Measurements from ENCODE around the gene GLTP.

The GLTP gene

DNA sequence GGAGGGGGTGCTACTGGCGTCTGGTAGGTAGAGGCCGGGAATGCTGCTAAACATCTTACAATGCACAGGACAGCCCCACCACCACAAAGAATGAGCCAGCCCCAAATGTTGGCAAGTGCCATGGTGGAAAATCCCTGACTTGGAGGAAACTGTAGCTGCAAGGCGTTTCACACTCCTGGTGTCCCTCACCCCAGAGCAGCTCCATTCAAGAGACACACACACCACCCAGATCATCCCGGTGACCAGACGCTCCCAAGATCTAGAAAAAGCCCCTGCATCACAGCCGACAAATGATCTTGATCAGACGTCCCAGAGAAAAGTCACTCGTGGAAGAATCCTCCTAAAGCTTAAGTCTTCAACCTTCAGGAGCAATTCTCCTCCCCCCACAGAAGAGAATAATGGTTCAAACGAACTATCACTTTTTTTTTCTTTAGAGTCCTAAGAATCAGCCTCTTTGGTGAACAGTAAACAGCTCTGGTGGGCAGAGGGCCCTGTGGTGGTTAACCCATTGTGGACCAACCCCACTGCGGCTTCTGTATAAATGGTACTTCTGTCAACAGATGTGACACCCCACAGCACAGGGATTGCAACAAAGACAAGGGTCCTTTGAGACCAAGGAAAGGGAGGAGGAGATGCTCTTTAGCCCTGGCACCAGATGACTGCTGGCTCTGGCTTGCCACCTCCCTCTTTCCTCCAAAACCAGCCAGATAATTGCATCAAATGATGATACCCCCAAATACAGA is 2.7 kb downstream of the GLTP start:
- no peak for TF ChIP-seq USF1 (IDR thresholded peaks at IDR 0.05)
- no peak for TF ChIP-seq CREB1 (IDR thresholded peaks at IDR 0.05; ENCODE audit: low read depth)
- no peak for TF ChIP-seq TAF1 (IDR thresholded peaks at IDR 0.05; ENCODE audit: low read depth)
- no peak for TF ChIP-seq TCF12 (IDR thresholded peaks at IDR 0.05; ENCODE audit: low read depth)
- TF ChIP-seq EGR1 (IDR thresholded peaks at IDR 0.05): no peak
- TF ChIP-seq RAD21 (IDR thresholded peaks at IDR 0.05; ENCODE audit: low read depth): no peak
- no peak for TF ChIP-seq TEAD4 (IDR thresholded peaks at IDR 0.05)
- TF ChIP-seq NFIC (IDR thresholded peaks at IDR 0.05): no peak
- no peak for TF ChIP-seq CEBPB (IDR thresholded peaks at IDR 0.05)
- no peak for TF ChIP-seq MAX (IDR thresholded peaks at IDR 0.05)
- TF ChIP-seq FOXM1 (IDR thresholded peaks at IDR 0.05; ENCODE audit: borderline replicate concordance, low read depth): no peak
- TF ChIP-seq EP300 (IDR thresholded peaks at IDR 0.05; ENCODE audit: borderline replicate concordance): no peak
- no peak for TF ChIP-seq YY1 (IDR thresholded peaks at IDR 0.05; ENCODE audit: low read depth)
- TF ChIP-seq, protein P1, sequence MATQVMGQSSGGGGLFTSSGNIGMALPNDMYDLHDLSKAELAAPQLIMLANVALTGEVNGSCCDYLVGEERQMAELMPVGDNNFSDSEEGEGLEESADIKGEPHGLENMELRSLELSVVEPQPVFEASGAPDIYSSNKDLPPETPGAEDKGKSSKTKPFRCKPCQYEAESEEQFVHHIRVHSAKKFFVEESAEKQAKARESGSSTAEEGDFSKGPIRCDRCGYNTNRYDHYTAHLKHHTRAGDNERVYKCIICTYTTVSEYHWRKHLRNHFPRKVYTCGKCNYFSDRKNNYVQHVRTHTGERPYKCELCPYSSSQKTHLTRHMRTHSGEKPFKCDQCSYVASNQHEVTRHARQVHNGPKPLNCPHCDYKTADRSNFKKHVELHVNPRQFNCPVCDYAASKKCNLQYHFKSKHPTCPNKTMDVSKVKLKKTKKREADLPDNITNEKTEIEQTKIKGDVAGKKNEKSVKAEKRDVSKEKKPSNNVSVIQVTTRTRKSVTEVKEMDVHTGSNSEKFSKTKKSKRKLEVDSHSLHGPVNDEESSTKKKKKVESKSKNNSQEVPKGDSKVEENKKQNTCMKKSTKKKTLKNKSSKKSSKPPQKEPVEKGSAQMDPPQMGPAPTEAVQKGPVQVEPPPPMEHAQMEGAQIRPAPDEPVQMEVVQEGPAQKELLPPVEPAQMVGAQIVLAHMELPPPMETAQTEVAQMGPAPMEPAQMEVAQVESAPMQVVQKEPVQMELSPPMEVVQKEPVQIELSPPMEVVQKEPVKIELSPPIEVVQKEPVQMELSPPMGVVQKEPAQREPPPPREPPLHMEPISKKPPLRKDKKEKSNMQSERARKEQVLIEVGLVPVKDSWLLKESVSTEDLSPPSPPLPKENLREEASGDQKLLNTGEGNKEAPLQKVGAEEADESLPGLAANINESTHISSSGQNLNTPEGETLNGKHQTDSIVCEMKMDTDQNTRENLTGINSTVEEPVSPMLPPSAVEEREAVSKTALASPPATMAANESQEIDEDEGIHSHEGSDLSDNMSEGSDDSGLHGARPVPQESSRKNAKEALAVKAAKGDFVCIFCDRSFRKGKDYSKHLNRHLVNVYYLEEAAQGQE (IDR thresholded peaks at IDR 0.05; ENCODE audit: low read depth): no peak

GRCh38 chr12:109876406-109876805 is 3.9 kb downstream of the GLTP start:
- TF ChIP-seq YY1 (IDR thresholded peaks at IDR 0.05; ENCODE audit: low read depth): no peak
- no peak for TF ChIP-seq RAD21 (IDR thresholded peaks at IDR 0.05; ENCODE audit: low read depth)
- no peak for TF ChIP-seq TAF1 (IDR thresholded peaks at IDR 0.05; ENCODE audit: low read depth)
- TF ChIP-seq, protein P1 (IDR thresholded peaks at IDR 0.05; ENCODE audit: low read depth): no peak
- no peak for TF ChIP-seq MAX (IDR thresholded peaks at IDR 0.05)
- no peak for TF ChIP-seq NFIC (IDR thresholded peaks at IDR 0.05)
- TF ChIP-seq TEAD4 (IDR thresholded peaks at IDR 0.05): no peak
- TF ChIP-seq TCF12 (IDR thresholded peaks at IDR 0.05; ENCODE audit: low read depth): no peak
- TF ChIP-seq EGR1 (IDR thresholded peaks at IDR 0.05): no peak
- TF ChIP-seq CREB1 (IDR thresholded peaks at IDR 0.05; ENCODE audit: low read depth): no peak
- no peak for TF ChIP-seq EP300 (IDR thresholded peaks at IDR 0.05; ENCODE audit: borderline replicate concordance)
- no peak for TF ChIP-seq ZBTB7A (IDR thresholded peaks at IDR 0.05; ENCODE audit: low read depth)
- no peak for TF ChIP-seq FOXM1 (IDR thresholded peaks at IDR 0.05; ENCODE audit: borderline replicate concordance, low read depth)
- no peak for TF ChIP-seq USF1 (IDR thresholded peaks at IDR 0.05)
- no peak for TF ChIP-seq CEBPB (IDR thresholded peaks at IDR 0.05)

DNA sequence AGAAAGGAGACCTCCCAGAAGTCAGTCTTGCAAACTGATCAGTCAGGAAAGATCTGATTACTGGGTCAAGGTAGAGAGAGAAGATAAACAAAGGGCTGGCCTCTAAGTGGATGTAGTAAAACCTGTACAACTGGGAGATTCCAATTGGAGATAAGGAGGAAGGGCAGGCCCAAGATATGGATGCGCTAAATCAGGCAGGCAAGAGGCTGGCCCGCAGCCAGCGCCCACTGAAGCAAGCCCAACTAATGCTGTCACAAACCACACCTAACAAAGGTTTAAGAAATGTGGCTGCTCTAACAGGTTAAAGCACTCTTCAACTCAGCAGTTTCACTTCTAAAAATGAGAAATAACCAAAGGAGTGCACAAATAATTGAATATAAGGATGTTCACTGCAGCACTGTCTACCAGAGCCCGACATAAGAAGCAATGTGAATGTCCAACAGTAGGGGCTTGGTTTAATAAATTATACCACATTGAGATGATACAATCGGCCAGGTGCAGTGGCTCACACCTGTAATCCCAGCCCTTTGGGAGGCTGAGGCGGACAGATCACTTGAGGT is 4.7 kb downstream of the GLTP start:
- TF ChIP-seq RAD21 (IDR thresholded peaks at IDR 0.05; ENCODE audit: low read depth) (no peak), EGR1 (IDR thresholded peaks at IDR 0.05) (no peak), TEAD4 (IDR thresholded peaks at IDR 0.05) (no peak), CEBPB (IDR thresholded peaks at IDR 0.05) (no peak), YY1 (IDR thresholded peaks at IDR 0.05; ENCODE audit: low read depth) (no peak), USF1 (IDR thresholded peaks at IDR 0.05) (no peak), NFIC (IDR thresholded peaks at IDR 0.05) (peak; percentile 50; the same call in 1 of the 2 replicates), MAX (IDR thresholded peaks at IDR 0.05) (no peak), TCF12 (IDR thresholded peaks at IDR 0.05; ENCODE audit: low read depth) (no peak)

- TF ChIP-seq EGR1 (IDR thresholded peaks at IDR 0.05): no peak
- TF ChIP-seq USF1 (IDR thresholded peaks at IDR 0.05): no peak
- TF ChIP-seq TCF12 (IDR thresholded peaks at IDR 0.05; ENCODE audit: low read depth): no peak
- no peak for TF ChIP-seq FOXM1 (IDR thresholded peaks at IDR 0.05; ENCODE audit: borderline replicate concordance, low read depth)
- TF ChIP-seq NFIC (IDR thresholded peaks at IDR 0.05): no peak
- no peak for TF ChIP-seq CEBPB (IDR thresholded peaks at IDR 0.05)
- no peak for TF ChIP-seq MAX (IDR thresholded peaks at IDR 0.05)
- TF ChIP-seq TEAD4 (IDR thresholded peaks at IDR 0.05): no peak
- no peak for TF ChIP-seq YY1 (IDR thresholded peaks at IDR 0.05; ENCODE audit: low read depth)
- TF ChIP-seq TAF1 (IDR thresholded peaks at IDR 0.05; ENCODE audit: low read depth): no peak
- no peak for TF ChIP-seq EP300 (IDR thresholded peaks at IDR 0.05; ENCODE audit: borderline replicate concordance)
- TF ChIP-seq ZBTB7A (IDR thresholded peaks at IDR 0.05; ENCODE audit: low read depth): no peak
- TF ChIP-seq CREB1 (IDR thresholded peaks at IDR 0.05; ENCODE audit: low read depth): no peak
- no peak for TF ChIP-seq RAD21 (IDR thresholded peaks at IDR 0.05; ENCODE audit: low read depth)
- TF ChIP-seq, protein P1 (IDR thresholded peaks at IDR 0.05; ENCODE audit: low read depth): no peak
Measured at GRCh38 chr12:109873653-109874052, 6.7 kb downstream of the GLTP start.

Data from Ishikawa (cell line).